ENCODE results near the gene NCAPG2. TPM values are rescaled to one million over a fixed set of nuclear protein-coding genes. Genes with fewer than 3 reads are reported as not detected.

Gene NCAPG2
- total and polyA plus RNA-seq, 2 of the 13 experiments (the other 11 are each of a cell fraction or from before 2014, with no cell fraction given): 15.1 to 30.7 TPM

DNA sequence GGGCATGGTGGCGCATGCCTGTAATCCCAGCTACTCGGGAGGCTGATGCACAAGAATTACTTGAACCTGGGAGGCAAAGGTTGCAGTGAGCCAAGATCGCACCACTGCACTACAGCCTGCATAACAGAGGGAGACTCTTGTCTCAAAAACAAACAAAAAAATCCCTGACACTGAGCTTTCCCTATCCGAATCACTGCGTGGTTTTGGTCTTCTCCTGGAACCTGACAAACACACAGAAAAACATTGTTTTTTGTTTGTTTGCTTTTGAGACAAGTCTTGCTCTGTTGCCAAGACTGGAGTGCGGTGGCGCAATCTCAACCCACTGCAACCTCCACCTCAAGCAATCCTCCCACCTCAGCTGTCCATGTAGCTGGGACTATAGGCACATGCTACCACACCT, 66.6 kb downstream of the NCAPG2 start (continued):
- TF ChIP-seq, protein P1, sequence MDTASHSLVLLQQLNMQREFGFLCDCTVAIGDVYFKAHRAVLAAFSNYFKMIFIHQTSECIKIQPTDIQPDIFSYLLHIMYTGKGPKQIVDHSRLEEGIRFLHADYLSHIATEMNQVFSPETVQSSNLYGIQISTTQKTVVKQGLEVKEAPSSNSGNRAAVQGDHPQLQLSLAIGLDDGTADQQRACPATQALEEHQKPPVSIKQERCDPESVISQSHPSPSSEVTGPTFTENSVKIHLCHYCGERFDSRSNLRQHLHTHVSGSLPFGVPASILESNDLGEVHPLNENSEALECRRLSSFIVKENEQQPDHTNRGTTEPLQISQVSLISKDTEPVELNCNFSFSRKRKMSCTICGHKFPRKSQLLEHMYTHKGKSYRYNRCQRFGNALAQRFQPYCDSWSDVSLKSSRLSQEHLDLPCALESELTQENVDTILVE (CRISPR knock-in tag; IDR thresholded peaks at IDR 0.05): 0 out of 2 replicates have a peak, but pooled peaks have one; percentile 37
- TF ChIP-seq SAP130 (CRISPR knock-in tag; IDR thresholded peaks at IDR 0.05; ENCODE audit: low read depth): peak; percentile 36
- TF ChIP-seq ZNF7 (CRISPR knock-in tag; IDR thresholded peaks at IDR 0.05): no peak; the same call in 1 of the 2 replicates
- 0 out of 4 replicates have a peak, but pooled peaks of 1 of the 2 experiments have one; percentile 38 for TF ChIP-seq EP300 (IDR thresholded peaks at IDR 0.05; ENCODE audit: low read depth in 2 of 2, low read length in 2 of 2)
- peak; percentile 15; the same call in 1 of the 2 replicates for TF ChIP-seq EP300 (CRISPR knock-in tag; IDR thresholded peaks at IDR 0.05; ENCODE audit: borderline replicate concordance)
- no peak for TF ChIP-seq SUZ12 (IDR thresholded peaks at IDR 0.05; ENCODE audit: low read depth, low read length)
- TF ChIP-seq, protein P2, sequence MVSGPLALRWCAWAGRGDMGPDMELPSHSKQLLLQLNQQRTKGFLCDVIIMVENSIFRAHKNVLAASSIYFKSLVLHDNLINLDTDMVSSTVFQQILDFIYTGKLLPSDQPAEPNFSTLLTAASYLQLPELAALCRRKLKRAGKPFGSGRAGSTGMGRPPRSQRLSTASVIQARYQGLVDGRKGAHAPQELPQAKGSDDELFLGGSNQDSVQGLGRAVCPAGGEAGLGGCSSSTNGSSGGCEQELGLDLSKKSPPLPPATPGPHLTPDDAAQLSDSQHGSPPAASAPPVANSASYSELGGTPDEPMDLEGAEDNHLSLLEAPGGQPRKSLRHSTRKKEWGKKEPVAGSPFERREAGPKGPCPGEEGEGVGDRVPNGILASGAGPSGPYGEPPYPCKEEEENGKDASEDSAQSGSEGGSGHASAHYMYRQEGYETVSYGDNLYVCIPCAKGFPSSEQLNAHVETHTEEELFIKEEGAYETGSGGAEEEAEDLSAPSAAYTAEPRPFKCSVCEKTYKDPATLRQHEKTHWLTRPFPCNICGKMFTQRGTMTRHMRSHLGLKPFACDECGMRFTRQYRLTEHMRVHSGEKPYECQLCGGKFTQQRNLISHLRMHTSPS (CRISPR knock-in tag; IDR thresholded peaks at IDR 0.05; ENCODE audit: low read depth): no peak
- TF ChIP-seq SOX6 (IDR thresholded peaks at IDR 0.05): no peak
- peak; percentile 83 for TF ChIP-seq SOX6 (CRISPR knock-in tag; IDR thresholded peaks at IDR 0.05)
- TF ChIP-seq ZC3H13 (CRISPR knock-in tag; IDR thresholded peaks at IDR 0.05): no peak
- TF ChIP-seq SMAD3 (CRISPR knock-in tag; IDR thresholded peaks at IDR 0.05): 0 out of 2 replicates have a peak, but pooled peaks have one; percentile 43
- TF ChIP-seq, protein P3, sequence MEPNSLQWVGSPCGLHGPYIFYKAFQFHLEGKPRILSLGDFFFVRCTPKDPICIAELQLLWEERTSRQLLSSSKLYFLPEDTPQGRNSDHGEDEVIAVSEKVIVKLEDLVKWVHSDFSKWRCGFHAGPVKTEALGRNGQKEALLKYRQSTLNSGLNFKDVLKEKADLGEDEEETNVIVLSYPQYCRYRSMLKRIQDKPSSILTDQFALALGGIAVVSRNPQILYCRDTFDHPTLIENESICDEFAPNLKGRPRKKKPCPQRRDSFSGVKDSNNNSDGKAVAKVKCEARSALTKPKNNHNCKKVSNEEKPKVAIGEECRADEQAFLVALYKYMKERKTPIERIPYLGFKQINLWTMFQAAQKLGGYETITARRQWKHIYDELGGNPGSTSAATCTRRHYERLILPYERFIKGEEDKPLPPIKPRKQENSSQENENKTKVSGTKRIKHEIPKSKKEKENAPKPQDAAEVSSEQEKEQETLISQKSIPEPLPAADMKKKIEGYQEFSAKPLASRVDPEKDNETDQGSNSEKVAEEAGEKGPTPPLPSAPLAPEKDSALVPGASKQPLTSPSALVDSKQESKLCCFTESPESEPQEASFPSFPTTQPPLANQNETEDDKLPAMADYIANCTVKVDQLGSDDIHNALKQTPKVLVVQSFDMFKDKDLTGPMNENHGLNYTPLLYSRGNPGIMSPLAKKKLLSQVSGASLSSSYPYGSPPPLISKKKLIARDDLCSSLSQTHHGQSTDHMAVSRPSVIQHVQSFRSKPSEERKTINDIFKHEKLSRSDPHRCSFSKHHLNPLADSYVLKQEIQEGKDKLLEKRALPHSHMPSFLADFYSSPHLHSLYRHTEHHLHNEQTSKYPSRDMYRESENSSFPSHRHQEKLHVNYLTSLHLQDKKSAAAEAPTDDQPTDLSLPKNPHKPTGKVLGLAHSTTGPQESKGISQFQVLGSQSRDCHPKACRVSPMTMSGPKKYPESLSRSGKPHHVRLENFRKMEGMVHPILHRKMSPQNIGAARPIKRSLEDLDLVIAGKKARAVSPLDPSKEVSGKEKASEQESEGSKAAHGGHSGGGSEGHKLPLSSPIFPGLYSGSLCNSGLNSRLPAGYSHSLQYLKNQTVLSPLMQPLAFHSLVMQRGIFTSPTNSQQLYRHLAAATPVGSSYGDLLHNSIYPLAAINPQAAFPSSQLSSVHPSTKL (CRISPR knock-in tag; IDR thresholded peaks at IDR 0.05): peak; percentile 85
- TF ChIP-seq, protein P4, sequence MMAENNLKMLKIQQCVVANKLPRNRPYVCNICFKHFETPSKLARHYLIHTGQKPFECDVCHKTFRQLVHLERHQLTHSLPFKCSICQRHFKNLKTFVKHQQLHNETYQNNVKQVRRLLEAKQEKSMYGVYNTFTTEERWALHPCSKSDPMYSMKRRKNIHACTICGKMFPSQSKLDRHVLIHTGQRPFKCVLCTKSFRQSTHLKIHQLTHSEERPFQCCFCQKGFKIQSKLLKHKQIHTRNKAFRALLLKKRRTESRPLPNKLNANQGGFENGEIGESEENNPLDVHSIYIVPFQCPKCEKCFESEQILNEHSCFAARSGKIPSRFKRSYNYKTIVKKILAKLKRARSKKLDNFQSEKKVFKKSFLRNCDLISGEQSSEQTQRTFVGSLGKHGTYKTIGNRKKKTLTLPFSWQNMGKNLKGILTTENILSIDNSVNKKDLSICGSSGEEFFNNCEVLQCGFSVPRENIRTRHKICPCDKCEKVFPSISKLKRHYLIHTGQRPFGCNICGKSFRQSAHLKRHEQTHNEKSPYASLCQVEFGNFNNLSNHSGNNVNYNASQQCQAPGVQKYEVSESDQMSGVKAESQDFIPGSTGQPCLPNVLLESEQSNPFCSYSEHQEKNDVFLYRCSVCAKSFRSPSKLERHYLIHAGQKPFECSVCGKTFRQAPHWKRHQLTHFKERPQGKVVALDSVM (CRISPR knock-in tag; IDR thresholded peaks at IDR 0.05): no peak
- TF ChIP-seq GATAD2A (CRISPR knock-in tag; IDR thresholded peaks at IDR 0.05): peak; percentile 95
- TF ChIP-seq SALL1 (CRISPR knock-in tag; IDR thresholded peaks at IDR 0.05): peak; percentile 67
- peak; percentile 26; the same call in 1 of the 2 replicates for TF ChIP-seq HDAC2 (CRISPR knock-in tag; IDR thresholded peaks at IDR 0.05)
- peak; percentile 32; the same call in 1 of the 2 replicates for TF ChIP-seq ZNF331 (CRISPR knock-in tag; IDR thresholded peaks at IDR 0.05)
- TF ChIP-seq, protein P5, sequence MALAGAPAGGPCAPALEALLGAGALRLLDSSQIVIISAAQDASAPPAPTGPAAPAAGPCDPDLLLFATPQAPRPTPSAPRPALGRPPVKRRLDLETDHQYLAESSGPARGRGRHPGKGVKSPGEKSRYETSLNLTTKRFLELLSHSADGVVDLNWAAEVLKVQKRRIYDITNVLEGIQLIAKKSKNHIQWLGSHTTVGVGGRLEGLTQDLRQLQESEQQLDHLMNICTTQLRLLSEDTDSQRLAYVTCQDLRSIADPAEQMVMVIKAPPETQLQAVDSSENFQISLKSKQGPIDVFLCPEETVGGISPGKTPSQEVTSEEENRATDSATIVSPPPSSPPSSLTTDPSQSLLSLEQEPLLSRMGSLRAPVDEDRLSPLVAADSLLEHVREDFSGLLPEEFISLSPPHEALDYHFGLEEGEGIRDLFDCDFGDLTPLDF (CRISPR knock-in tag; IDR thresholded peaks at IDR 0.05): no peak
- TF ChIP-seq, protein P6, sequence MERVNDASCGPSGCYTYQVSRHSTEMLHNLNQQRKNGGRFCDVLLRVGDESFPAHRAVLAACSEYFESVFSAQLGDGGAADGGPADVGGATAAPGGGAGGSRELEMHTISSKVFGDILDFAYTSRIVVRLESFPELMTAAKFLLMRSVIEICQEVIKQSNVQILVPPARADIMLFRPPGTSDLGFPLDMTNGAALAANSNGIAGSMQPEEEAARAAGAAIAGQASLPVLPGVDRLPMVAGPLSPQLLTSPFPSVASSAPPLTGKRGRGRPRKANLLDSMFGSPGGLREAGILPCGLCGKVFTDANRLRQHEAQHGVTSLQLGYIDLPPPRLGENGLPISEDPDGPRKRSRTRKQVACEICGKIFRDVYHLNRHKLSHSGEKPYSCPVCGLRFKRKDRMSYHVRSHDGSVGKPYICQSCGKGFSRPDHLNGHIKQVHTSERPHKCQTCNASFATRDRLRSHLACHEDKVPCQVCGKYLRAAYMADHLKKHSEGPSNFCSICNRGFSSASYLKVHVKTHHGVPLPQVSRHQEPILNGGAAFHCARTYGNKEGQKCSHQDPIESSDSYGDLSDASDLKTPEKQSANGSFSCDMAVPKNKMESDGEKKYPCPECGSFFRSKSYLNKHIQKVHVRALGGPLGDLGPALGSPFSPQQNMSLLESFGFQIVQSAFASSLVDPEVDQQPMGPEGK (CRISPR knock-in tag; IDR thresholded peaks at IDR 0.05): no peak

Data from HepG2 (cell line).